Measurements from ENCODE around the gene ADAM15. TPM values are rescaled to one million over a fixed set of nuclear protein-coding genes. Genes with fewer than 3 reads are reported as not detected.

ADAM15 gene
- total RNA-seq, 1 donor from 2014 or later: 15.7 TPM

- H3F3A ChIP-seq (ENCODE audit: low read depth): peaks cover 26% of the 10 kb centered on the region
- TF ChIP-seq CTCF (IDR thresholded peaks at IDR 0.05) (no peak), EZH2phosphoT487 (IDR thresholded peaks at IDR 0.05) (no peak), EZH2 (IDR thresholded peaks at IDR 0.05) (no peak)
- Mint-ChIP-seq H3K9me3 (no peaks in the 10 kb centered on the region), H3K4me3 (no peak overlapping the region), H3K27me3 (ENCODE audit: insufficient read depth, low read depth) (peaks cover 7% of the 10 kb centered on the region), H3K4me1 (peaks cover 30% of the 10 kb centered on the region), H3K36me3 (peaks cover 2% of the 10 kb centered on the region), H3K27ac (no peak overlapping the region)
- H3K36me3 ChIP-seq: no peaks in the 10 kb centered on the region
- H3K9me3 ChIP-seq (ENCODE audit: low read depth): no peaks in the 10 kb centered on the region
- H3K27me3 ChIP-seq: no peaks in the 10 kb centered on the region
- no peaks in the 10 kb centered on the region for H4K20me1 ChIP-seq (ENCODE audit: low read depth)
- H3K27ac ChIP-seq: no peak overlapping the region
- no peak overlapping the region for H2AFZ ChIP-seq (replicated peaks)
- H3K9ac ChIP-seq: no peak overlapping the region
- H3K4me2 ChIP-seq: no peak overlapping the region
- no peak overlapping the region for H3K4me3 ChIP-seq
- peaks cover 15% of the 10 kb centered on the region for H3K79me2 ChIP-seq (ENCODE audit: low read depth)
- peaks cover 40% of the 10 kb centered on the region for H3K4me1 ChIP-seq
- no peak for DNase-seq (ENCODE audit: low spot score)
Observed at GRCh38 chr1:155013632-155014031, 37.5 kb upstream of the ADAM15 start.

GRCh38 chr1:155014709-155015508 lies 36.2 kb upstream of the ADAM15 start:
- Mint-ChIP-seq H3K27me3 (ENCODE audit: insufficient read depth, low read depth) (peaks cover 7% of the 10 kb centered on the region), H3K9me3 (no peaks in the 10 kb centered on the region), H3K4me1 (peaks cover 40% of the 10 kb centered on the region), H3K36me3 (peaks cover 2% of the 10 kb centered on the region), H3K4me3 (no peak overlapping the region), H3K27ac (no peak overlapping the region)
- H2AFZ ChIP-seq (replicated peaks): no peak overlapping the region
- no peak overlapping the region for H3K9ac ChIP-seq
- no peak overlapping the region for H3K4me3 ChIP-seq
- peaks cover 37% of the 10 kb centered on the region for H3F3A ChIP-seq (ENCODE audit: low read depth)
- no peak for DNase-seq (ENCODE audit: low spot score)
- TF ChIP-seq EZH2 (IDR thresholded peaks at IDR 0.05) (no peak), CTCF (IDR thresholded peaks at IDR 0.05) (no peak), EZH2phosphoT487 (IDR thresholded peaks at IDR 0.05) (no peak)
- no peaks in the 10 kb centered on the region for H3K36me3 ChIP-seq
- H3K27me3 ChIP-seq: no peaks in the 10 kb centered on the region
- peaks cover 47% of the 10 kb centered on the region for H3K4me1 ChIP-seq
- no peak overlapping the region for H3K27ac ChIP-seq
- peaks cover 15% of the 10 kb centered on the region for H3K79me2 ChIP-seq (ENCODE audit: low read depth)
- H3K4me2 ChIP-seq: no peak overlapping the region
- no peaks in the 10 kb centered on the region for H3K9me3 ChIP-seq (ENCODE audit: low read depth)
- H4K20me1 ChIP-seq (ENCODE audit: low read depth): peaks cover 5% of the 10 kb centered on the region

- Histone ChIP-seq H3K4me3 (no peak overlapping the region), H3K4me2 (no peak overlapping the region), H3K36me3 (no peaks in the 10 kb centered on the region), H3K4me1 (peaks cover 45% of the 10 kb centered on the region), H4K20me1 (ENCODE audit: low read depth) (peaks cover 5% of the 10 kb centered on the region), H3K79me2 (ENCODE audit: low read depth) (peaks cover 12% of the 10 kb centered on the region), H3K9ac (no peak overlapping the region), H3F3A (ENCODE audit: low read depth) (peaks cover 36% of the 10 kb centered on the region), H3K27ac (no peak overlapping the region), H3K9me3 (ENCODE audit: low read depth) (no peaks in the 10 kb centered on the region), H2AFZ (replicated peaks) (no peak overlapping the region), H3K27me3 (no peaks in the 10 kb centered on the region)
- Mint-ChIP-seq H3K36me3 (peaks cover 2% of the 10 kb centered on the region), H3K4me3 (no peak overlapping the region), H3K27ac (peak overlapping the region; percentile 85), H3K4me1 (peaks cover 43% of the 10 kb centered on the region), H3K9me3 (no peaks in the 10 kb centered on the region), H3K27me3 (ENCODE audit: insufficient read depth, low read depth) (peaks cover 7% of the 10 kb centered on the region)
- TF ChIP-seq EZH2phosphoT487 (IDR thresholded peaks at IDR 0.05): no peak
- no peak for TF ChIP-seq EZH2 (IDR thresholded peaks at IDR 0.05)
- DNase-seq (ENCODE audit: low spot score): no peak
Observed at GRCh38 chr1:155015527-155016230, 35.4 kb upstream of the ADAM15 start.

All from neural progenitor cell (in vitro differentiated cells).